ENCODE results near the gene AGAP1. TPM values are rescaled to one million over a fixed set of nuclear protein-coding genes. Genes with fewer than 3 reads are reported as not detected.

Gene AGAP1
- total RNA-seq, 1 donor from 2014 or later, result 39.4 TPM

GRCh38 chr2:236047886-236048540 is 554.2 kb downstream of the AGAP1 start:
- FAIRE-seq, result no peak
- H3K4me1 ChIP-seq (ENCODE audit: insufficient read depth, low read length), result no peaks in the 10 kb centered on the region
- TF ChIP-seq, protein P1, sequence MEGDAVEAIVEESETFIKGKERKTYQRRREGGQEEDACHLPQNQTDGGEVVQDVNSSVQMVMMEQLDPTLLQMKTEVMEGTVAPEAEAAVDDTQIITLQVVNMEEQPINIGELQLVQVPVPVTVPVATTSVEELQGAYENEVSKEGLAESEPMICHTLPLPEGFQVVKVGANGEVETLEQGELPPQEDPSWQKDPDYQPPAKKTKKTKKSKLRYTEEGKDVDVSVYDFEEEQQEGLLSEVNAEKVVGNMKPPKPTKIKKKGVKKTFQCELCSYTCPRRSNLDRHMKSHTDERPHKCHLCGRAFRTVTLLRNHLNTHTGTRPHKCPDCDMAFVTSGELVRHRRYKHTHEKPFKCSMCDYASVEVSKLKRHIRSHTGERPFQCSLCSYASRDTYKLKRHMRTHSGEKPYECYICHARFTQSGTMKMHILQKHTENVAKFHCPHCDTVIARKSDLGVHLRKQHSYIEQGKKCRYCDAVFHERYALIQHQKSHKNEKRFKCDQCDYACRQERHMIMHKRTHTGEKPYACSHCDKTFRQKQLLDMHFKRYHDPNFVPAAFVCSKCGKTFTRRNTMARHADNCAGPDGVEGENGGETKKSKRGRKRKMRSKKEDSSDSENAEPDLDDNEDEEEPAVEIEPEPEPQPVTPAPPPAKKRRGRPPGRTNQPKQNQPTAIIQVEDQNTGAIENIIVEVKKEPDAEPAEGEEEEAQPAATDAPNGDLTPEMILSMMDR (IDR thresholded peaks at IDR 0.05; ENCODE audit: insufficient read depth, low read depth, low read length), result no peak
- no peak for TF ChIP-seq EZH2 (IDR thresholded peaks at IDR 0.05; ENCODE audit: insufficient read depth, low read length)
- Mint-ChIP-seq H3K9me3 (ENCODE audit: unreplicated experiment) (peaks cover 3% of the 10 kb centered on the region), H3K27me3 (ENCODE audit: low read depth, unreplicated experiment) (no peaks in the 10 kb centered on the region), H3K4me3 (ENCODE audit: unreplicated experiment) (no peak overlapping the region), H3K27ac (ENCODE audit: unreplicated experiment) (no peak overlapping the region), H3K36me3 (ENCODE audit: low read depth, unreplicated experiment) (peaks cover 25% of the 10 kb centered on the region), H3K4me1 (ENCODE audit: low read depth, unreplicated experiment) (no peaks in the 10 kb centered on the region)
- no peak overlapping the region for H3K4me2 ChIP-seq (ENCODE audit: low read length)
- no peaks in the 10 kb centered on the region for H3K27me3 ChIP-seq (ENCODE audit: insufficient read depth, low read length)
- H3K36me3 ChIP-seq (ENCODE audit: insufficient read depth, low read length), result no peaks in the 10 kb centered on the region
- DNase-seq (ENCODE audit: low read depth), result no peak
- H3K27ac ChIP-seq (ENCODE audit: low read depth, low read length), result no peak overlapping the region
- no peak overlapping the region for H3K4me3 ChIP-seq (ENCODE audit: insufficient read depth, low read depth, low read length)
- no peaks in the 10 kb centered on the region for H4K20me1 ChIP-seq (ENCODE audit: insufficient read depth, low read length)
- H2AFZ ChIP-seq (ENCODE audit: low read depth, low read length), result no peak overlapping the region
- no peaks in the 10 kb centered on the region for H3K79me2 ChIP-seq (ENCODE audit: insufficient read depth, low read length)
- no peaks in the 10 kb centered on the region for H3K9me3 ChIP-seq (ENCODE audit: insufficient read depth, low read depth, low read length)
- no peak overlapping the region for H3K9ac ChIP-seq (ENCODE audit: low read length)

- H3K4me1 Mint-ChIP-seq (ENCODE audit: low read depth, unreplicated experiment), result no peaks in the 10 kb centered on the region
- Histone ChIP-seq H3K9ac (ENCODE audit: low read length) (no peak overlapping the region), H3K27ac (ENCODE audit: low read depth, low read length) (no peak overlapping the region), H2AFZ (ENCODE audit: low read depth, low read length) (no peak overlapping the region), H3K4me2 (ENCODE audit: low read length) (no peak overlapping the region), H3K9me3 (ENCODE audit: insufficient read depth, low read depth, low read length) (no peaks in the 10 kb centered on the region), H4K20me1 (ENCODE audit: insufficient read depth, low read length) (no peaks in the 10 kb centered on the region), H3K36me3 (ENCODE audit: insufficient read depth, low read length) (no peaks in the 10 kb centered on the region), H3K4me1 (ENCODE audit: insufficient read depth, low read length) (no peaks in the 10 kb centered on the region), H3K27me3 (ENCODE audit: insufficient read depth, low read length) (no peaks in the 10 kb centered on the region), H3K4me3 (ENCODE audit: insufficient read depth, low read depth, low read length) (no peak overlapping the region), H3K79me2 (ENCODE audit: insufficient read depth, low read length) (no peaks in the 10 kb centered on the region)
- H3K9me3 Mint-ChIP-seq (ENCODE audit: unreplicated experiment), result peaks cover 3% of the 10 kb centered on the region
- H3K36me3 Mint-ChIP-seq (ENCODE audit: low read depth, unreplicated experiment), result peaks cover 23% of the 10 kb centered on the region
- H3K27me3 Mint-ChIP-seq (ENCODE audit: low read depth, unreplicated experiment), result no peaks in the 10 kb centered on the region
- no peak overlapping the region for H3K27ac Mint-ChIP-seq (ENCODE audit: unreplicated experiment)
- DNase-seq (ENCODE audit: low read depth) (no peak), FAIRE-seq (no peak)
- TF ChIP-seq EZH2 (IDR thresholded peaks at IDR 0.05; ENCODE audit: insufficient read depth, low read length), result no peak
- TF ChIP-seq, protein P1 (IDR thresholded peaks at IDR 0.05; ENCODE audit: insufficient read depth, low read depth, low read length), result no peak
- H3K4me3 Mint-ChIP-seq (ENCODE audit: unreplicated experiment), result no peak overlapping the region
Observed at GRCh38 chr2:236049981-236050380, 556.1 kb downstream of the AGAP1 start.

GRCh38 chr2:236051351-236051750 is 557.5 kb downstream of the AGAP1 start:
- TF ChIP-seq, protein P1 (IDR thresholded peaks at IDR 0.05; ENCODE audit: insufficient read depth, low read depth, low read length), result no peak
- no peak for TF ChIP-seq EZH2 (IDR thresholded peaks at IDR 0.05; ENCODE audit: insufficient read depth, low read length)
- H3K27ac ChIP-seq (ENCODE audit: low read depth, low read length), result no peak overlapping the region
- H3K27me3 Mint-ChIP-seq (ENCODE audit: low read depth, unreplicated experiment), result no peaks in the 10 kb centered on the region
- H3K9me3 ChIP-seq (ENCODE audit: insufficient read depth, low read depth, low read length), result no peaks in the 10 kb centered on the region
- H3K79me2 ChIP-seq (ENCODE audit: insufficient read depth, low read length), result no peaks in the 10 kb centered on the region
- peaks cover 3% of the 10 kb centered on the region for H3K9me3 Mint-ChIP-seq (ENCODE audit: unreplicated experiment)
- no peaks in the 10 kb centered on the region for H3K4me1 Mint-ChIP-seq (ENCODE audit: low read depth, unreplicated experiment)
- no peak overlapping the region for H3K27ac Mint-ChIP-seq (ENCODE audit: unreplicated experiment)
- H3K36me3 ChIP-seq (ENCODE audit: insufficient read depth, low read length), result no peaks in the 10 kb centered on the region
- H4K20me1 ChIP-seq (ENCODE audit: insufficient read depth, low read length), result no peaks in the 10 kb centered on the region
- no peak overlapping the region for H3K4me3 ChIP-seq (ENCODE audit: insufficient read depth, low read depth, low read length)
- no peaks in the 10 kb centered on the region for H3K27me3 ChIP-seq (ENCODE audit: insufficient read depth, low read length)
- no peak for FAIRE-seq
- no peaks in the 10 kb centered on the region for H3K4me1 ChIP-seq (ENCODE audit: insufficient read depth, low read length)
- peaks cover 19% of the 10 kb centered on the region for H3K36me3 Mint-ChIP-seq (ENCODE audit: low read depth, unreplicated experiment)
- no peak overlapping the region for H3K4me3 Mint-ChIP-seq (ENCODE audit: unreplicated experiment)
- no peak overlapping the region for H3K9ac ChIP-seq (ENCODE audit: low read length)
- H2AFZ ChIP-seq (ENCODE audit: low read depth, low read length), result no peak overlapping the region
- no peak overlapping the region for H3K4me2 ChIP-seq (ENCODE audit: low read length)
- DNase-seq (ENCODE audit: low read depth), result no peak
